COLO668 (cell line): ENCODE data around the gene ZNRF3.
"Not testable (repeated sequence)": the region's sequence is repeated elsewhere in the genome, so short reads cannot be mapped to it uniquely, and the experiment has no call there.

Experiments used
- DNase-seq: peaks from one replicate; lab custom pipeline; 2025; ENCODE audit not compliant: unreplicated experiment; lab: John Stamatoyannopoulos, UW

Gene ZNRF3

DNA sequence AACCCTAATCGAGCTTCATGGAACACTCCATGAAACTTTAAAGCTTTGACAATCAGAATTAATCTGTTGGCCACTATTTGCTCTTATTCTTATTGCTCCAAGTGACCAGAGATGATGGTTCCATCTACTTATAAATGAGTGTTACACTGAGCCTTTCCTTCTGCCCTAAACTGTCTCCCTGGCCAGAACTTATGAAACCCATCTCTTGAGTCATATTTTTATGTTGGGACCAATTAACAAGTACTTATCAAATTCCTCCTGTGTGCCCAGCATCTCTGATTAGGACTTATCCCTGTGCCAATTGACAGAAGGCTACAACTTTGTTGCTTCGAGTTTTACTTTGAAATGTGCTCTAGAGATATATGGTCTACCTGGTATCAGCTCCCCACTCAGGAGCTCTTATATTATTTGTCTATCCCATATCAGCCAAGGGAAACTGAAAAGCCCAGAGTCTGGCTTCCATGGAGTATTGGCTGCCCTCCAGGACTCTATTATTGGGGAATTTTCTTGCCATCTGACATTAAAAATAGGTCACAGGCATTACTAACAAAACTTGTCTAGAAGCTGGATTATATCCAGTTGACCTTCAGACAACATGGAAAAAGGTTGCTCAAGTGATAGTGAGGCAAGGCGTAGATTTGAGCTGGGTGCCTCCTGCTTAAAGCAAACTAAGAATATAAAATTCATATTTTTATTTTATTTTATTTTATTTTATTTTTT, 198.3 kb downstream of the ZNRF3 start:
- DNase-seq, result no peak

DNA sequence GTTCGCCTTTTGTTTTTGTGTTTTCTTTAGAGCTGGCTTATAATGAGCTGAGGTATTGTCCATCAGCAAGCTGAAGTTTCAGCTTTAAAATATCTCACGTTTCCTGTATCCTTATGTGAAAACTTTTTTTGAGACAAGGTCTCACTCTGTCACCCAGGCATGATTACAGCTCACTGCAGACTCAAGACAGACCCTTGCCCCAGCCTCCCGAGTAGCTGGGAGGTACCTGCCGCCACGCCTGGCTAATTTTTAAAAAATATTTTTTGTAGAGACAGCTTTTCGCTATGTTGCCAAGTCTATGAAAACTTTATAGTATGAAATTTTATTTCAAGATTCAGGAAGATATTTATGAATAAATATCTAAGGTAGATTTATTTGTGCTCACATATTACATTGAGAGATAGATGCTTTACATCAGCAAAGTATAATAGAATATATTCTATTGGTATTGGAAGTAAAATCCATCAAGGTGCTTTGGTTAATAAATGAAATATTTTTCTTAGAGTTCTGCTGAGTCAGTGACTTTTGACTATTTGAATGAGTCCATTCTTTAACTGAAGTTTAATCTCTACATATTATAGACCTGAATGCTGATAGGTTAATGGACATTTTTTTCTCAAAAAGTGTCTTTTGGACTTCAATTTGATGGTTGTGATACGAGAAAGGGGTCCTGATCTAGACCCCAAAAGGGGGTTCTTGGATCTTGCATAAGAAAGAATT, 199.6 kb downstream of the ZNRF3 start:
- no peak for DNase-seq

DNA sequence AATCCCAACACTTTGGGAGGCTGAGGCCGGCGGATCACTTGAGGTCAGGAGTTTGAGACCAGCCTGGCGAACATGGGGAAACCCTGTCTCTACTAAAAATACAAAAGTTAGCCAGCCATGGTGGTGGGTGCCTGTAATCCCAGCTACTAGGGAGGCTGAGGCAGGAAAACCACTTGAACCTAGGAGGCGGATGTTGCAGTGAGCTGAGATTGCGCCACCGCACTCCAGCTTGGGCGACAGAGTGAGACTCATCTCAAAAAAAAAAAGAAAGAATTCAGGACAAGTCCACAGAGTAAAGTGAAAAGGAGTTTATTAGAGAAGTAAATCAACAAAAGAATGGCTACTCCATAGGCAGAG, 200.2 kb downstream of the ZNRF3 start:
- not testable (repeated sequence) for DNase-seq

DNA sequence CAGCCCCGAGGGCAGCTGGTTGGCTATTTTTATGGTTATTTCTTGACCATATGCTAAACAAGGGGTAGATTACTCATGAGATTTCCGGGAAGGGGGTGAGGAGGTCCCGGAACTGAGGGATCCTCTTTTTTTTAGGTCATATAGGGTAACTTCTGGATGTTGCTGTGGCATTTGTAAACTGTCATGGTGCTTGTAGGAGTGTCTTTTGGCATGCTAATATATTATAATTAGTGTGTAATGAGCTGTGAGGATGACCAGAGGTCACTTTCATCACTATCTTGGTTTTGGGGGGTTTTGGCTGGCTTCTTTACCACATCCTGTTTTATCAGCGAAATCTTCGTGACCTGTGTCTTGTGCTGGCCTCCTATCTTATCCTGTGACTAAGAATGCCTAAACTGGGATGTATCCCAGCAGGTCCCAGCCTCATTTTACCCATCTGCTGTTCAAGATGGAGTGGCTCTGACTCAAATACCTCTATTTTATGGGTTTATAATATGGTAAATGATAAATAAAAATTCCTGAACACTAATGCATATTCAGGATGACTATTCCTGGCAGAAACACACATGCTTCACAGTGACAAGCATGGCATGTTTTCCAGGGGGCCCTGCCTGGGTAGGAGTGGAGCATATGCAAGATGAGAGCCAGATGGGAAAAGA, 200.7 kb downstream of the ZNRF3 start:
- no peak for DNase-seq

DNA sequence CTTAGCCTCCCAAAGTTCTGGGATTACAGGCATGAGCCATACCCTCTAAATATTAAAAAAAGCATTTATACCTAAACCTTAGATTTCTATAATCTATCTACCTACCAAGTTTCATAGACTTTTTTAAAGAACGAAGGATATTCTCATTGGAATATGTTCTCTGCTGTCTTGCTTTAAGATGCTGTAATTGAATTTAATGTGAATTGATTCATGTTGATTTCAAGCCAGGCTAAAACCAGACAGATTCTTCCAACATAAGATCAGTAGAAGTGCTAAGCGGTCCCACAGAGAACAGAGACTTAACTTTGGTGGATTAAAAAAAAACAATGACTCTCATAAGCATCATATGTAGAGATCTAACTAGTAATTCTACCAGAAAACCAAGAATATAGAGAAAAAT, 203.6 kb downstream of the ZNRF3 start:
- no peak for DNase-seq

DNA sequence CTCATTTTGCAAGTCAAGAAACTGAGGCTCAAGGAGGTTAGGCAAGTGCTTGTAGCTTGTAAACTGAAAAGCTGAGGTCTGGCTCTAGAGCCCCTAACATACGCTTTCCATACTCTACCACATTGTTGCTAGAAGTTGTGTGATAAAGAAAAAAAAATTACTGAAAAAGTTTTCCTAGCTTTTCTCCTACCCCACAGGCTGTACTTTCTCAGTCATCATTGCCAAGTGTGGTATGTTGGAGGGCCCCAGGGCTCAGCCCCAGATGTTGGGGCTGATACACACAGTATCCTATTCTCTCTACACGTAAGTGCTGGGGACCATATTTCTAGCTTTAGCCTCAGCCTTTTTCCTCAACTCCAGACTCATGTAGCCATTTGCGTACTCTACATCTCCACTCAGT, 205.4 kb downstream of the ZNRF3 start:
- no peak for DNase-seq

DNA sequence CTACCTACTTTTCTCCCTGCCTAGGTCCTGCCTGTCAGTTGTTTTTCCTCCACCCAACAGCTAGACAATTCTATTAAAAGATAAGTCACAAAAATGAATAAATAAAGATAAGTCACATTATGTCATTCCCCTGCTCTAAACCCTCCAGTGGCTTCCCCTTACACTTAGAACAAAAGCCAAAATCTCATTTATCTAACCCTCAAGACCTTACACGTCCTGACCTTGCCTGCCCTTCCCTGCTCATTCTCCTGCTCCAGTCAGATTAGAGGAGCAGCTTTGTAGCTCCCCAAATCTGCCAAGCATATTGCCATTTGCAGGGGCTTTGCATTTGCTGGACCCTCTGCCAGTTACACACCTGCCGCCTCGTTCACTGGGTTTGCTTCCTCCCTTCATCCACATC, 206.1 kb downstream of the ZNRF3 start:
- no peak for DNase-seq

DNA sequence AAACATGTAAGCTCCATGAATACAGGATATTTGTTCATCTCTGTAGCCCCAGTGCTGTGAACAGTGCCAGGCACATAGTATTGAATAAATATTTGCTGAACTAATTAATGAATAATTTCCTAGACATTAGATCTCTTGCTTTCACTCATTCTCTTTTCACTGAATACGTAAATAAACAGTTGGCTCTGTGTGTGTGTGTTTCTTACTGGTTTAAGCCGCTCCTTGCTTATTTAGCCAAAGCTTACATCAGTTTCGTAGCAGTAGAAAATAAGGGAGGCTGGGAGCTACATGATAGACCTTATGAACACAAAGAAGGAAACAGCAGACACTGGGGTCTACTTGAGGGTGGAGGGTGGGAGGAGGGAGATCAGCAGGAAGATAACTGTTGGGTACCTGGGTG, 206.7 kb downstream of the ZNRF3 start:
- DNase-seq, result no peak

DNA sequence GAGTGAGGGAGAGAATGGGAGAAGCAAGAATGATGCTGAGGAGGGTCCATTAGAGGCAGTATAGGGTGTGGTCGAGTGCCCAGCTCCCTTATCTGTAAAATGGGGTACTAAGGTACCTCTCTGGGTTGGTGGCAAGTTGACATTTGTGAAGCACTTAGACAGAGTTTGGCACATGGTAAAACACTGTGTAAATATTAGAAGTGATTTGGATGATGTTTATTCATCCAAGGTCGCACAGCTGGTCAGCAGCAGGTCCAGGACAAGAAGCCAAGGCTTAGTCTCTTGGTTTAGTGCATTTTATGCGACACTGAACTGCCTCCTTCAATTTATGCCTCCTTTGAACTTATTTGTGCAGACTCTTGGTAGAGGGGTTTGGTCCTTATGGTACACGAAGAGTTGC, 208.9 kb downstream of the ZNRF3 start:
- DNase-seq, result no peak

DNA sequence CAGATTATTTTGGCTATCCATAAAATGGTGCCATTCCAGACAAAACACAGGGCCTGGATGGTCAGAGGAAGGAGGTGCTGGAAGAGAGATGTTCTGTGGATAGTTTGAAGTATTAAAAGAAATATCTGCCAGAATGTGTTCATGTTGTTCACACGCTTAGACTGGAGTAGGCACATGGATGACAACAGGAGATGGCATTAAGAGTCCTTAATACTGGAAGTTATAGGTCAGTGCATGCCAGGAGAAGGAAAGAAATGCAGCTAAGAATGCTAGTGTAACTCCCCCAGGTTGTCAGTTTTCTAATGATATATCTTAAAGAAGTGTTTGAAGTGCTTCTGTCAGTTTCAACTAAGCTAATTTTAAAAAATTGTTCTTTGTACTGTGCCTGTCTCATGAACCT, 209.7 kb downstream of the ZNRF3 start:
- DNase-seq, result no peak

DNA sequence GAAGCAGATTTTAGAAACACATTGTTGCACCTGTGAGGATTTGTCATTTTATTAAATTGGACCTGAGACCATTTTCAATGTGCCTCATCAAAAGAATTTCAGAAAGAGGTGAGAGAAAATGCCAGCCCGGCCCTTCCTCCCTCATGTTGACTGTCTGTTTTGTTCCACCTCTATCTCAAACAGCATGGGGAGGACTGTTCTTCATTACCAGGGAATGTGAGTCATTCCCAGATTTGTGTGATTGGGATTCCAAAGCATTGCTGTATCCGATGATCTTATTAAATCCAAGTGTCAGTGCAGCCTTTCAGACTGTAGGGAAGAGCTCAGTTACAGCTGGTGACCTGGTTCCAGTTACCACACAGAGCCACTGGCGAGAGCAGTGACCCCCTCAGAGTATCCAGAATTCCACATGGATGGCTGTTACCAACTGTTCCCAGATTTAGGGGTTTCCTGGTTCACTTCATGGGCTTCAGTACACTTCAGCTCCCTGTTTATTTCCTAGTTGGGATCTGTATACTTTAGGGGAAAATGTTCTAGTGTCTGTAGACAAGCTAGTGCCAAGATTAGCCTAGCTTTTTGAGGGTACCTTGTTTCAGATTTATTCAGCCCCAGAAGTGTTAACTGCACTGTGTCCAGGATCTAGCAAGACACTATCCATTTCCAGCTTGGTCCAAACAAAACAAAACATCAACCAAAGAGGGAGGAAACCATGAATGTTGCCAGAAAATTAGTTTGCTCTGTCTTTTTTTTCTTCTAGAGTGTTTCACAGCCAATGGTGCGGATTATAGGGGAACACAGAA, 210.3 kb downstream of the ZNRF3 start:
- no peak for DNase-seq

DNA sequence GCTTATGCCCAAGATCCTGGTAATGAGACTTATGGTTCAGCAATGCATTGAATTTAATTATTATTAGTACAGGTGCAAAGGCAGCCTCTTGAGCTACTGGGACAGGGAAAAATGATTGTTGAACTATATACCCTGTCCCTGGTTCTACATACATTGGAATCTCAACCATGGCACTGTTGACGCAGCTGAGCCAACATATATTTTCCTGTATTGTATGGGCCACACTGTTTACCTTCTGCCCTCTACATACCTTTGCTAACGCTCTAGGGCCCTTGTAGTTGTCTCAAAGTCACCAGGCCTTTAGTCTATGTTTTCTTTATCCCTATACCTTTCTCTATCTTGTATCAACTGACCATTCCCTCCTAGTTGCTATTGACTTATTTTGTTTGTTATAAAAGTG, 212.1 kb downstream of the ZNRF3 start:
- peak; percentile 74 for DNase-seq

DNA sequence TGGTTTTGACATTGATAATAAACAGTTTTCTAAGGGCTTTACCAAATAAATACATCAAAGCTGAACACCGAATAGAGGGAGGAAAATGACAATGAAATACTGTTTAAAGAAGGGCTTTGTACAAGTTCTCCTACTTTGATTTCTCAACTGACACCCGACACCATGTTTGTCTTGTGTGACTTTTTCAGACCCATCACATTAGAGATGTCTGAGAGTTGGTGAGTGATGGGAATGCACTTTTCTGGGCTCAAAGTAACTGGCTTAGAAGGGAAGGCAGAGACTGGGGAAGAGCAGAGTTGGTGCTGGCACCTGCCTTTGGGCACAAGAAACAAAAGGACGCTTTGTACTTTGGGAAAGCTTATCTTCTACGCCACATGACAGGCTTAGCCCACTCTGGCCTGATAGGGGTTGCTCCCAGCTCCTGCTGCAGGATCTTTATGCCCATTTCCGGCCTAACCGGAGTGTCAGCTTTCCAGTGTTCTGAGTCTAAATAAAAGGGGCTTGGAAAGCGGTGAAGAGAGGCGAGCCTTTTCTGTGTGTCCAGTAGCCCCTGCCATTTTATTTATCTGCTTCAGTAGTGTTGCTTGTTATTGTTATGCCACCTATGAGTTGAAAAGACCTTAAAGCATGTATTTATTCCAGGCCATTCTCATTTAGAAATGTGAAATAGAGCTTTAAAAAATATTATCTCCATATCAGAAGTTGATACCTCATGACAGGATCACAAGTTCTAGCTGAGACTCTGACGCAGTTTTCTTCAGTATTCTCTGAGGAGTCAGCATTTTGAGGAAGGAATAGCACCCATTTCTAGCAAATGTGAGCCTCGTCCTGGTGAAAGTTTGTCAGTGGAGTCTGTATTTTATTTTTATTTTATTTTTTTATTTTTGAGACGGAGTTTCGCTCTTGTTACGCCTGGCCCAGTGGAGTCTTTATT, 213.6 kb downstream of the ZNRF3 start:
- no peak for DNase-seq

DNA sequence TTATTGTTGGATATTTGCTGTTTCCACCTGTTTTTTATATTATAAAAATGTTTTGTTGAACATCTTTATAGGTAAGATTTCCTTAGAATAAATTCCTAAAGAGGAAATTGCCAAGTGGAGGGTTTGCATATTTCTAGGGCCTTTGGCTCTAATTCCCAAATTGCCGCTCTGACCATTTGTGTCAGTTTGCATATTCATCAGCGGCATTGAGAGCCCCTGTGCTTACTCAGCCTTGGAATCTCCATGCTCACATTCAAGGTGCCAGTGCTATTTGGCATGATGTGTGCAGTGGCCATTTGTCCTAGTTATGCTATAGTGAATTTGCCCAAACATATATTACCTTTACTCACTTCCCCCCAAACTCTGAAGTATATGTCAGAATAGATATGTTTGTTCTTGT, 214.9 kb downstream of the ZNRF3 start:
- DNase-seq, result no peak

DNA sequence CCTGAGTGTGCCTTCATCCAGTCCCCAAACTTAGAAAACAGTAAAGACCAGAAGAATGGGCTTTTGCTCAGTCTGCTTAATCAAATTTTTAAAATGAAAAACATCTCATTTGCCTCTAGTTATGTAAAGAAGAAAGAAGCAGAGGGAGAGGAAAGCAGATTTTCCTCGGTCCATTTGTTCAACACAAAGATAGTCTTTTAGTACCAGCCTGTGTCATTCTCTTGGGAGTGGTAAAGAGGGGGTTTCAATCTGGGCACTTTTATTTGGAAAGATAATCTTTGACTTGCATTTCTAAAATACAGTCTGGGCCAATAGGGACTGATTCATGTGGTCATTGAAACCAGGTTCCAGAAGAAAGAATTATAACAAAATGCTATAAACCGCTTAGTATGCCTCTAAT, 218.9 kb downstream of the ZNRF3 start:
- no peak for DNase-seq

DNA sequence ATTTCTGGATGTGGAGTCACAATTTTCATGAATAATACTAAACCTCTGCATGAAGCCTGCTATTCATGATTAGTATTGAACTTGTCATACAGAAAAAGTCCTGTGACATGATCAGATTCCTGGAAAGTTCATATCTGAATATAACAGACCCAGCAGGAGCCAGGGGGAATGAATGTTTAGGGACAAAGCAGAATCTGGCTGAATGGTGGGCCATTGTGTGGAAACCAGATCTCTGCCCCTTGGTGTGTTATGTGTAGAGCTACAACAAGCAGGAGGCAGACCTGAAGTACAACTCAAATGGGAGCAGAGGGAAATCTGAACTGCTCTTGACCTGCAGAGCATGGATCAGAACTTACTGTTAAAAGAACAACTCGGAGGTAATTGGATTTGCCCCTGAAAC, 219.7 kb downstream of the ZNRF3 start:
- DNase-seq, result no peak

DNA sequence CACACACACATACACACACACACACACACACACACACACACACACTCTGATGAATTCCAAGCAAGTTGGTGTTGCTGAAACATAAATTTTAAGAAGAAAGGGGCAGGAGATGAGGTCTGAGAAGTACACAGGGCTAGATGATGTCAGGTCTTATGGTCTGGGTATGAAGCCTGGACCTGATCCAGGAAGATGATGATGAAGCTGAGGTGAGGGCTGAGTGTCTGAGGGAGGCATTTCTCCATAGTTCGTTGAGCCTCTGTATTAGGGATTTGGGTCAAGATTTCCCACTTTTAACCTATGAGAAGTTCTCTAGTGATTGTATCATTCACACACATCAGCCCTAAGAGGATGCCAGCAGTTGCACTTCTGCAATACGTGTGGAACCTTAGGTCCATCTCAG, 222.1 kb downstream of the ZNRF3 start:
- DNase-seq, result no peak

DNA sequence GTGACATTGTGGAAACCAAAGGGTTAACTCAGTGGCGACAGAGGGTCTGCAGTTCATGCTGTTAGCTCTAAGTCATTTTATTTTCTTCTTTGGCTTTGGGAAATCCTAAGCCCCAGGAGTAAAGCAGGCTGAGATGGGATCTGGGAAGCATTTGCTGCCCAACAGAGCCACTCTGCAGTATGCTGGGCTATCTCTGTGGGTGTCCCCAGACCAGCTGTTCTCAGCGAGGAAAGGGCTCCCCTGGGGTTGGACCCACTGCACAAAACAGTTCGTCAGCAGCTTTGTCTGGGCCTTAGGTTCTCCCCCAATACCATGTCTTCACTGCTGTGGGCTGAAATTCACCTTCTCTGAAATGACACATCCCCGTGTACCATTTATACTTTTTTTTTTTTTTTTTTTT, 223.5 kb downstream of the ZNRF3 start:
- no peak for DNase-seq
